Activated CD8-positive, alpha-beta memory T cell treated with anti-CD3 and anti-CD28 coated beads for 24 hours (primary cell): ENCODE measurements around the gene MYT1.
"Not testable (repeated sequence)": the region's sequence is repeated elsewhere in the genome, so short reads cannot be mapped to it uniquely, and the experiment has no call there.

Experiments used
- DNase-seq: peaks from one replicate; pipeline ENCODE4 v3.0.0-alpha.2; 2020

Gene MYT1

GRCh38 chr20:64164123-64164836 lies at the start of gene MYT1:
Gene MYT1 (plus strand): TSS chr20:64164452. CDS start chr20:64198862, 34,410 bp downstream.
- DNase-seq = no peak

GRCh38 chr20:64115171-64115911 lies 48.9 kb upstream of the MYT1 start:
- peak; percentile 48 for DNase-seq

GRCh38 chr20:64116016-64116415 lies 48.2 kb upstream of the MYT1 start:
- no peak for DNase-seq

- DNase-seq = peak; percentile 50
Observed at GRCh38 chr20:64116541-64117431, 47.5 kb upstream of the MYT1 start.

- peak; percentile 41 for DNase-seq
Observed at GRCh38 chr20:64117432-64117777, 46.8 kb upstream of the MYT1 start.

GRCh38 chr20:64119301-64119680 lies 45.0 kb upstream of the MYT1 start:
- DNase-seq = peak; percentile 58

- no peak for DNase-seq
Observed at GRCh38 chr20:64119681-64120341, 44.4 kb upstream of the MYT1 start.

- DNase-seq = no peak
Observed at GRCh38 chr20:64121586-64121985, 42.7 kb upstream of the MYT1 start.

- not testable (repeated sequence) for DNase-seq
Observed at GRCh38 chr20:64122927-64123326, 41.3 kb upstream of the MYT1 start.

- DNase-seq = not testable (repeated sequence)
Observed at GRCh38 chr20:64123517-64123916, 40.7 kb upstream of the MYT1 start.

- DNase-seq = no peak
Observed at GRCh38 chr20:64129146-64129782, 35.0 kb upstream of the MYT1 start.

- no peak for DNase-seq
Observed at GRCh38 chr20:64130271-64130670, 34.0 kb upstream of the MYT1 start.

GRCh38 chr20:64130876-64131275 lies 33.4 kb upstream of the MYT1 start:
- no peak for DNase-seq

GRCh38 chr20:64131406-64131805 lies 32.8 kb upstream of the MYT1 start:
- no peak for DNase-seq

GRCh38 chr20:64133951-64134407 lies 30.3 kb upstream of the MYT1 start:
- no peak for DNase-seq

GRCh38 chr20:64134744-64135143 lies 29.5 kb upstream of the MYT1 start:
- DNase-seq = not testable (repeated sequence)

- DNase-seq = no peak
Observed at GRCh38 chr20:64136004-64136710, 28.1 kb upstream of the MYT1 start.

- DNase-seq = no peak
Observed at GRCh38 chr20:64137598-64138031, 26.6 kb upstream of the MYT1 start.

- DNase-seq = no peak
Observed at GRCh38 chr20:64138276-64138815, 25.9 kb upstream of the MYT1 start.

- DNase-seq = no peak
Observed at GRCh38 chr20:64139199-64140060, 24.8 kb upstream of the MYT1 start.
